Peyer's patch (tissue), 4 donors: ENCODE measurements around the gene SIDT2.
"Not testable (repeated sequence)": the region's sequence is repeated elsewhere in the genome, so short reads cannot be mapped to it uniquely, and the experiment has no call there.

Source experiments
- POLR2A ChIP-seq, 2 donors: fragments of 450-650 bp; IDR thresholded peaks; one replicate each; pipeline ENCODE4 v1.5.1; 2017; ENCODE audit warnings: antibody characterized with exemption in 2 of 2, mild to moderate bottlenecking in 2 of 2, moderate library complexity in 2 of 2
- TF ChIP-seq, protein P1 (sequence below), 6 experiments: fragments of 450-650 bp in 4 of 6; fragments of 200-600 bp in 2 of 6; sonication (generic) in 1 of 6; IDR thresholded peaks; one replicate each; pipeline ENCODE4 v1.5.1; 2017 to 2019; ENCODE audit warnings: antibody characterized with exemption in 6 of 6, mild to moderate bottlenecking in 3 of 6, moderate library complexity in 1 of 6

DNA sequence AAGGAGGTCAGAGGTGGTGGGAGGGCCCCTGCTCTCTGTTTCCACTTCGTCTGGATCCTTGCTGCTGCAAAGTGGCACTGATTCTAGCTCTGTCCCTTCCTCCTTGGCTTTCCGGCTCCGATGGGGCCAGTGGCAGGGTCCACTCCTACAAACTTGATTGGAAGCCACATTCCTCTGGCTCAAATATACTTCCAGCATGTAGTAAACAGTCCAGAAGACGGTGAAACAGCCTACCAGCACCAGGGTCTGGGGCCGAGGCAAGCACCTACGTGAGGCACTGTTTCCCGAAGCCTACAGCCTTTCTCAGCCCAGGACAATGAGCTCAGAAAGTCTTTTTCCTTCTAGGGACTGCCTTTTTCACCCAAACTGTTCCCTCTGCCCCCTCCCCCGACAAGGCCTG lies 27.6 kb downstream of the SIDT2 start:
- TF ChIP-seq, protein P1, sequence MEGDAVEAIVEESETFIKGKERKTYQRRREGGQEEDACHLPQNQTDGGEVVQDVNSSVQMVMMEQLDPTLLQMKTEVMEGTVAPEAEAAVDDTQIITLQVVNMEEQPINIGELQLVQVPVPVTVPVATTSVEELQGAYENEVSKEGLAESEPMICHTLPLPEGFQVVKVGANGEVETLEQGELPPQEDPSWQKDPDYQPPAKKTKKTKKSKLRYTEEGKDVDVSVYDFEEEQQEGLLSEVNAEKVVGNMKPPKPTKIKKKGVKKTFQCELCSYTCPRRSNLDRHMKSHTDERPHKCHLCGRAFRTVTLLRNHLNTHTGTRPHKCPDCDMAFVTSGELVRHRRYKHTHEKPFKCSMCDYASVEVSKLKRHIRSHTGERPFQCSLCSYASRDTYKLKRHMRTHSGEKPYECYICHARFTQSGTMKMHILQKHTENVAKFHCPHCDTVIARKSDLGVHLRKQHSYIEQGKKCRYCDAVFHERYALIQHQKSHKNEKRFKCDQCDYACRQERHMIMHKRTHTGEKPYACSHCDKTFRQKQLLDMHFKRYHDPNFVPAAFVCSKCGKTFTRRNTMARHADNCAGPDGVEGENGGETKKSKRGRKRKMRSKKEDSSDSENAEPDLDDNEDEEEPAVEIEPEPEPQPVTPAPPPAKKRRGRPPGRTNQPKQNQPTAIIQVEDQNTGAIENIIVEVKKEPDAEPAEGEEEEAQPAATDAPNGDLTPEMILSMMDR (IDR thresholded peaks at IDR 0.05) = not testable (repeated sequence)
- TF ChIP-seq POLR2A (IDR thresholded peaks at IDR 0.05) = not testable (repeated sequence)
